GM06990 (cell line): ENCODE measurements around the gene SCUBE1.

ENCODE experiments used
- DNase-seq: peaks from one replicate; pipeline ENCODE4 v3.0.0-alpha.2; 2011; ENCODE audit not compliant: insufficient read length; ENCODE audit errors: extremely low read depth
- H3K27me3 ChIP-seq: replicated peaks from 2 replicates; pipeline ENCODE4 v1.6.0; 2011; ENCODE audit warnings: low read length; ENCODE audit not compliant: control insufficient read depth, insufficient read depth
- H3K36me3 ChIP-seq: 2 replicates; pipeline ENCODE4 v1.5.1; 2011; ENCODE audit warnings: low read length; ENCODE audit not compliant: control insufficient read depth, insufficient read depth
- H3K4me3 ChIP-seq: replicated peaks from 2 replicates; pipeline ENCODE4 v1.5.1; 2011; ENCODE audit warnings: low read depth, mild to moderate bottlenecking, control low read depth, low read length
- CTCF ChIP-seq: IDR thresholded peaks from 2 replicates; pipeline ENCODE4 v1.5.1; 2011; ENCODE audit warnings: low read length, control low read depth, mild to moderate bottlenecking, inconsistent platforms; ENCODE audit not compliant: insufficient read depth, poor library complexity, severe bottlenecking

SCUBE1 gene

DNA sequence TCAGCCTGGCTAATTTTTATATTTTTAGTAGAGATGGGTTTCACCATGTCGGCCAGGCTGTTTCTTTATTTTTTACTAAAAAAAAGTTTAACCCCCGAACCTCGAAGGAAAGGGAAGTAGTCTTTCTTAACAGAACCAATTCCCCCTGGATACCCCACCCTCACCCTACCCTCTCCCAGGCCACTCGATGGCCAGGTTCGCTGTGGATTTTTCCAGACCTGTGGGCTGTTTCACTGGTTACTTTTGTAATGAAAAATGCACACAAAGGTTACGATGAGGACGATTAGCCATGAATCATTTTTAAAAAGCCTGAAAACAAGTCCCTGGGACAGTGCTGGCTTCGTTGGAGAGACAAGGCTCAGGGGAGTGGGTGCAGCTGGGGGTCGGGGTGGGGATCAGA lies 189.3 kb downstream of the SCUBE1 start:
- DNase-seq = no peak
- Histone ChIP-seq H3K4me3 (no peak overlapping the region), H3K27me3 (no peaks in the 10 kb centered on the region), H3K36me3 (no peaks in the 10 kb centered on the region)
- TF ChIP-seq CTCF = no peak

DNA sequence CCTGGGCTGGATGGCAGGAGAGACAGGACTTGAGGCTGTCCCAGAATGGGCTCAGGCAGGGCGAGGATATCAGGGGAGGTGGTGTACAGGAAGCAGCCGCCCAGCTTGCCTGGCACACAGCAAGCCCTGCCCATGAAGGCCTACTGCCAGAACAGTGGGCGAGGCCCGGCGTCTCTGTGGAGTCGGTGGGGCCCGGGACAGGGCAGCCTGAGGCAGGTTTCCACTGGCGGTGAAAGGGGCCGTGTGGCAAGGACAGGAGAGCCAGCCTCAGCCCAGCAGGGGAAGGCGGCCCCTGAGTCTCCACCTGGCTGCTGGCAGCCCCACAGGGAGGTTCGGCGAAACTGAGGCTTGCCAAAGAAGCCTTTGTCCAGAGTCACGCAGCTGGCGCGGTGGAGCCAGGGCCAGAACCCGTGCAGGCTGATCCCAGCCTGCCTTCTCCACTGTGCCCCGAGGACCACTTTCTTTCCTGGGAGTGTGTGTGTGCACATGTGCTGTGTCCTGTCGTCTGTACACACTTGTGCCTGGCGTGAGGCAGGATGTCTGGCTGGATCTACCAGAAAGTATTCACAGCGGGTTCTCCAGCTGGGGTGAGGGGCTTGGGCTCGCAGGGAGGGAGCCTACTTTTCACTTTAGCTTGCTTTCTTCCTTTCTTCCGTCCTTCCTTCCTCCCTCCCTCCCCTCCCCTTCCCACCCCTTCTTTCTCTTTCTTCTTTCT lies 190.7 kb downstream of the SCUBE1 start:
- TF ChIP-seq CTCF = no peak
- Histone ChIP-seq H3K27me3 (no peaks in the 10 kb centered on the region), H3K4me3 (peak overlapping the region; percentile 71)

DNA sequence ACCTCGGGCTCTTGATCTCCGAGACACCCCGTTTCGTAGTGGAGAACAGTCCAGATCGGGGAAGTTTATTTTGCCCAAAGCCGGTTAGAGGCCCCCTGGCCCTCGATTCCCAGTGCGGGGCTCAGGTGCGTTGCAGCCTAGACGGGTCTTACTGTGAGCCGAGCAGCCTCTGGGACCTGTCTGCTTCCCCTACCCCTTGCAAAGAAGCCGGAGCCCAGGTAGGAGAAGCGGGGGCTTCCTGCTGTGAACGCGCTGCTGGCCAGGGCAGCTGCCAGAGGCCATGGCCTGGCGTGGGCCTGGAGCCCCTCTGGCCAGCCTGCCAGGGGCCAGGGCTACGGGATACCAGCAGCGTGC lies 191.2 kb downstream of the SCUBE1 start:
- TF ChIP-seq CTCF = no peak
- DNase-seq = no peak
- Histone ChIP-seq H3K27me3 (no peaks in the 10 kb centered on the region), H3K36me3 (no peaks in the 10 kb centered on the region), H3K4me3 (peak overlapping the region; percentile 71)

More for the DNA sequence above, 190.7 kb downstream of the SCUBE1 start:
- H3K36me3 ChIP-seq = no peaks in the 10 kb centered on the region
- DNase-seq = no peak

- Histone ChIP-seq H3K36me3 (no peaks in the 10 kb centered on the region), H3K4me3 (peak within 1 kb of the TSS; percentile 71), H3K27me3 (no peaks in the 10 kb centered on the region)
- no peak for TF ChIP-seq CTCF
- DNase-seq = no peak
Measured at GRCh38 chr22:43151251-43152002, 191.7 kb downstream of the SCUBE1 start, which contains the start of gene TSPO. TSS of gene TSPO (plus strand) at chr22:43151559. CDS start at chr22:43159239, 7,680 bp downstream.

DNA sequence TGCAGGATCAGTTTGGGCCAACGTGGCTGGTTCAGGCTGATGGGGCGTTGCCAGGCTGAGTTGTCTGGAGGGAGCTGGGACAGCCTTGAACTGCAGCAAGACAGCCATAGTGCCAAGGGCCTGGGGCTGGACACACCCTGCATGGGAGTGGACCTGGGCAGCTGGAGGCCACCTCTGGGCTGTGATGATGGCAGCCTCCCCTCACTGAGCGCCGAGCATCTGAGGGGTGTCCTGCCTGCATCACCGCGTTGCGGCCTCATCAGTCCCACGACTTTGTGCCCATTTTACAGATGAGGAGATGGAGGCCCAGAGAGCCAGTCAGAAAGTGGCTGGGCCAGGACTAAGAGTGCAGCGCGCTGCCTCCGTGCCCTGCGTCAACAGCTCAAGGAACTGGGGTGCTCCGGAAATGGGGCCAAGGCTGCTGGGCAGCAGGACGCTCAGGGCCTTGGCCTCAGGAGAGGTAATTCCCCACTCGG lies 192.4 kb downstream of the SCUBE1 start:
- H3K4me3 ChIP-seq = peak overlapping the region; percentile 71
- no peaks in the 10 kb centered on the region for H3K27me3 ChIP-seq
- no peaks in the 10 kb centered on the region for H3K36me3 ChIP-seq
- DNase-seq = no peak
- TF ChIP-seq CTCF = no peak
